ENCODE results near the gene KCNH6.

GRCh38 chr17:63525190-63525946 lies 2.2 kb downstream of the KCNH6 start:
- TF ChIP-seq CTCF (IDR thresholded peaks at IDR 0.05) = no peak
- no peak for TF ChIP-seq EP300 (IDR thresholded peaks at IDR 0.05)
- TF ChIP-seq POLR2A (IDR thresholded peaks at IDR 0.05) = no peak
- no peak for TF ChIP-seq POLR2AphosphoS5 (IDR thresholded peaks at IDR 0.05)

Measured in gastroesophageal sphincter (tissue), 3 donors.